HG02885 (cell line): ENCODE results near the gene SMYD3.

Experiments
- ATAC-seq: cut with Tn5 transposase; IDR thresholded peaks from one replicate; pipeline ENCODE4 v1.9.1; 2021; ENCODE audit warnings: mild to moderate bottlenecking; ENCODE audit not compliant: unreplicated experiment, poor library complexity

Gene SMYD3

GRCh38 chr1:246318622-246319021 is 188.5 kb downstream of the SMYD3 start:
- ATAC-seq = no peak

- ATAC-seq = no peak
These were observed 189.1 kb downstream of the SMYD3 start for GRCh38 chr1:246318036-246318359.

- ATAC-seq = no peak
These were observed 189.6 kb downstream of the SMYD3 start for GRCh38 chr1:246317332-246318035.

- no peak for ATAC-seq
These were observed 195.6 kb downstream of the SMYD3 start for GRCh38 chr1:246311461-246311860.

GRCh38 chr1:246309247-246309884 is 197.7 kb downstream of the SMYD3 start:
- no peak for ATAC-seq

GRCh38 chr1:246308533-246309075 is 198.5 kb downstream of the SMYD3 start:
- no peak for ATAC-seq

GRCh38 chr1:246306415-246307037 is 200.6 kb downstream of the SMYD3 start:
- ATAC-seq = no peak

GRCh38 chr1:246304484-246305259 is 202.4 kb downstream of the SMYD3 start:
- ATAC-seq = no peak

GRCh38 chr1:246302711-246303317 is 204.3 kb downstream of the SMYD3 start:
- ATAC-seq = no peak

GRCh38 chr1:246302251-246302625 is 204.8 kb downstream of the SMYD3 start:
- no peak for ATAC-seq

GRCh38 chr1:246301553-246302250 is 205.4 kb downstream of the SMYD3 start:
- no peak for ATAC-seq

- ATAC-seq = no peak
These were observed 206.2 kb downstream of the SMYD3 start for GRCh38 chr1:246300626-246301549.

GRCh38 chr1:246297279-246298265 is 209.5 kb downstream of the SMYD3 start:
- ATAC-seq = no peak

- no peak for ATAC-seq
These were observed 211.1 kb downstream of the SMYD3 start for GRCh38 chr1:246295968-246296367.

- no peak for ATAC-seq
These were observed 211.7 kb downstream of the SMYD3 start for GRCh38 chr1:246295340-246295739.

- ATAC-seq = no peak
These were observed 212.8 kb downstream of the SMYD3 start for GRCh38 chr1:246294263-246294662.

- no peak for ATAC-seq
These were observed 213.5 kb downstream of the SMYD3 start for GRCh38 chr1:246293366-246294121.
